Esophagus squamous epithelium (tissue), 4 donors: Measurements from ENCODE around the gene SH3RF2.

ENCODE experiments used
- CTCF ChIP-seq, 6 experiments: fragments of 450-650 bp in 4 of 6; fragments of 200-600 bp in 2 of 6; sonication (generic) in 2 of 6; IDR thresholded peaks; one replicate each; pipeline ENCODE4 v1.5.1; 2016 to 2019; ENCODE audit warnings: antibody characterized with exemption in 6 of 6, mild to moderate bottlenecking in 4 of 6, moderate library complexity in 4 of 6
- POLR2A ChIP-seq, 4 donors: fragments of 450-650 bp; IDR thresholded peaks; one replicate each; pipeline ENCODE4 v1.6.1; 2017; ENCODE audit warnings: antibody characterized with exemption in 4 of 4, mild to moderate bottlenecking in 4 of 4, moderate library complexity in 3 of 4

GRCh38 chr5:146101646-146102045 lies 165.3 kb downstream of the SH3RF2 start:
- TF ChIP-seq CTCF (IDR thresholded peaks at IDR 0.05): no peak
- no peak for TF ChIP-seq POLR2A (IDR thresholded peaks at IDR 0.05)
